Renal cortical epithelial cell (primary cell): ENCODE measurements around the gene PLA2R1. TPM values are rescaled to one million over a fixed set of nuclear protein-coding genes. Genes with fewer than 3 reads are reported as not detected.
"Not testable (repeated sequence)": the region's sequence is repeated elsewhere in the genome, so short reads cannot be mapped to it uniquely, and the experiment has no call there.

Experiments used
- DNase-seq: peaks from one replicate; pipeline ENCODE4 v3.0.0-alpha.2; 2011; ENCODE audit warnings: low read depth
- total RNA-seq: library from RNA; depleted of rRNA; stranded (reverse); fragments of >200 nt; gene quantifications from 2 replicates; pipeline ENCODE4 v1.2.3, GENCODE V29; 2014

PLA2R1 gene
- total RNA-seq, 1 donor from 2014 or later: 17.8 TPM

GRCh38 chr2:160063879-160064612 lies 1.6 kb upstream of the PLA2R1 start:
- no peak for DNase-seq

GRCh38 chr2:160063271-160063670 lies 856 bp upstream of the PLA2R1 start:
- DNase-seq: peak; percentile 13

- no peak for DNase-seq
Measured at GRCh38 chr2:160061944-160062291, 497 bp downstream of the PLA2R1 start.

GRCh38 chr2:160061533-160061932 lies 882 bp downstream of the PLA2R1 start:
- no peak for DNase-seq

- no peak for DNase-seq
Measured at GRCh38 chr2:160060297-160060696, 2.1 kb downstream of the PLA2R1 start.

- DNase-seq: no peak
Measured at GRCh38 chr2:160057356-160057755, 5.1 kb downstream of the PLA2R1 start.

- no peak for DNase-seq
Measured at GRCh38 chr2:160055726-160056108, 6.7 kb downstream of the PLA2R1 start.

- DNase-seq: no peak
Measured at GRCh38 chr2:160054984-160055725, 7.3 kb downstream of the PLA2R1 start.

GRCh38 chr2:160053946-160054345 lies 8.5 kb downstream of the PLA2R1 start:
- DNase-seq: no peak

- no peak for DNase-seq
Measured at GRCh38 chr2:160052531-160052930, 9.9 kb downstream of the PLA2R1 start.

- DNase-seq: no peak
Measured at GRCh38 chr2:160051371-160051800, 11.0 kb downstream of the PLA2R1 start.

GRCh38 chr2:160050147-160050546 lies 12.3 kb downstream of the PLA2R1 start:
- no peak for DNase-seq

- no peak for DNase-seq
Measured at GRCh38 chr2:160045703-160046210, 16.7 kb downstream of the PLA2R1 start.

- no peak for DNase-seq
Measured at GRCh38 chr2:160044728-160045127, 17.7 kb downstream of the PLA2R1 start.

- peak; percentile 33 for DNase-seq
Measured at GRCh38 chr2:160043265-160043664, 19.1 kb downstream of the PLA2R1 start.

- no peak for DNase-seq
Measured at GRCh38 chr2:160042054-160042453, 20.4 kb downstream of the PLA2R1 start.

- no peak for DNase-seq
Measured at GRCh38 chr2:160041091-160041490, 21.3 kb downstream of the PLA2R1 start.

- peak; percentile 47 for DNase-seq
Measured at GRCh38 chr2:160039166-160039903, 23.1 kb downstream of the PLA2R1 start.

- DNase-seq: not testable (repeated sequence)
Measured at GRCh38 chr2:160038662-160039061, 23.8 kb downstream of the PLA2R1 start.

GRCh38 chr2:160036736-160037135 lies 25.7 kb downstream of the PLA2R1 start:
- no peak for DNase-seq

GRCh38 chr2:160035125-160035524 lies 27.3 kb downstream of the PLA2R1 start:
- no peak for DNase-seq

- DNase-seq: no peak
Measured at GRCh38 chr2:160034396-160034795, 28.0 kb downstream of the PLA2R1 start.
